ENCODE results near the gene BEGAIN. TPM values are rescaled to one million over a fixed set of nuclear protein-coding genes. Genes with fewer than 3 reads are reported as not detected.

Gene BEGAIN
- total RNA-seq, 4 donors from 2014 or later, result 0.22 to 1.3 (median 0.50) TPM; not detected in 1

GRCh38 chr14:100495917-100496316 is 91.3 kb downstream of the BEGAIN start:
- H3K4me1 ChIP-seq, result no peaks in the 10 kb centered on the region
- WGBS, 2 donors, result 99% methylated on average over 2 of the region's 2 CpGs
- H3K4me3 ChIP-seq (replicated peaks in 1 of 3), result no peak overlapping the region
- H3K27ac ChIP-seq, result no peak overlapping the region
- no peak for DNase-seq
- TF ChIP-seq CTCF (IDR thresholded peaks at IDR 0.05), result no peak
- no peak for TF ChIP-seq POLR2A (IDR thresholded peaks at IDR 0.05)
- H3K36me3 ChIP-seq, result no peaks in the 10 kb centered on the region
- no peaks in the 10 kb centered on the region for H3K9me3 ChIP-seq
- H3K27me3 ChIP-seq, result no peaks in the 10 kb centered on the region
- intact Hi-C loops (cut with DNase I), result no loop called here

- 87 to 93% methylated on average over 4 of the region's 4 CpGs for WGBS, 2 donors
- no peaks in the 10 kb centered on the region for H3K27me3 ChIP-seq
Measured at GRCh38 chr14:100494645-100495044, 92.6 kb downstream of the BEGAIN start.

GRCh38 chr14:100490252-100490651 is 97.0 kb downstream of the BEGAIN start:
- Histone ChIP-seq H3K36me3 (no peaks in the 10 kb centered on the region), H3K27ac (no peak overlapping the region), H3K27me3 (no peaks in the 10 kb centered on the region), H3K4me3 (replicated peaks in 1 of 3) (no peak overlapping the region), H3K4me1 (peaks cover 5 to 11% of the 10 kb centered on the region in 2 donors), H3K9me3 (no peaks in the 10 kb centered on the region)
- DNase-seq, result no peak
- WGBS, 2 donors, result 96 to 100% methylated on average over 4 of the region's 4 CpGs
- TF ChIP-seq POLR2A (IDR thresholded peaks at IDR 0.05) (no peak), CTCF (IDR thresholded peaks at IDR 0.05) (no peak)
- intact Hi-C loops (cut with DNase I), result no loop called here

More at GRCh38 chr14:100494645-100495044, 92.6 kb downstream of the BEGAIN start:
- Histone ChIP-seq H3K4me1 (no peaks in the 10 kb centered on the region), H3K36me3 (no peaks in the 10 kb centered on the region), H3K4me3 (replicated peaks in 1 of 3) (no peak overlapping the region), H3K27ac (no peak overlapping the region), H3K9me3 (no peaks in the 10 kb centered on the region)
- no peak for DNase-seq
- TF ChIP-seq CTCF (IDR thresholded peaks at IDR 0.05) (no peak), POLR2A (IDR thresholded peaks at IDR 0.05) (no peak)
- intact Hi-C loops (cut with DNase I), result no loop called here

- Histone ChIP-seq H3K36me3 (no peaks in the 10 kb centered on the region), H3K9me3 (no peaks in the 10 kb centered on the region), H3K4me3 (replicated peaks in 1 of 3) (no peak overlapping the region), H3K27ac (no peak overlapping the region), H3K27me3 (no peaks in the 10 kb centered on the region), H3K4me1 (peaks cover 5 to 11% of the 10 kb centered on the region in 2 donors)
- intact Hi-C loops (cut with DNase I), result no loop called here
- 85 to 87% methylated on average over 7 of the region's 7 CpGs for WGBS, 2 donors
- no peak for DNase-seq
- no peak for TF ChIP-seq POLR2A (IDR thresholded peaks at IDR 0.05)
- TF ChIP-seq CTCF (IDR thresholded peaks at IDR 0.05), result no peak
Measured at GRCh38 chr14:100488057-100488456, 99.2 kb downstream of the BEGAIN start.

- intact Hi-C loops (cut with DNase I), result no loop called here
- no peak for TF ChIP-seq CTCF (IDR thresholded peaks at IDR 0.05)
- Histone ChIP-seq H3K4me1 (peaks cover 5 to 11% of the 10 kb centered on the region in 2 donors), H3K36me3 (no peaks in the 10 kb centered on the region), H3K27ac (no peak overlapping the region), H3K27me3 (no peaks in the 10 kb centered on the region), H3K9me3 (no peaks in the 10 kb centered on the region), H3K4me3 (replicated peaks in 1 of 3) (no peak overlapping the region)
- no peak for DNase-seq
Measured at GRCh38 chr14:100487304-100487703, 99.9 kb downstream of the BEGAIN start.

Small RNA genes lying within 50 kb of the gene (small RNA-seq; reads per million reads assigned to genes)
- gene RN7SKP92, result not detected

Other genes starting within 250 kb of the BEGAIN start
- 10 to 100 TPM; 13.3 to 41.8 (median 29.6) TPM for gene WDR25, start 210.9 kb downstream of the BEGAIN start, total RNA-seq
- gene DLK1, start 139.5 kb upstream of the BEGAIN start, total RNA-seq, result under 1 TPM in 1 of 4 donors, not detected in 3; 0.40 TPM
- 10 to 100 TPM in 2 of 4 donors, 1 to 10 TPM in 2; 6.0 to 23.7 (median 9.4) TPM for gene MEG3, start 238.7 kb upstream of the BEGAIN start, total RNA-seq

Measured in thyroid gland (tissue), 4 donors.